ENCODE measurements around the gene MYRF.

The MYRF gene

DNA sequence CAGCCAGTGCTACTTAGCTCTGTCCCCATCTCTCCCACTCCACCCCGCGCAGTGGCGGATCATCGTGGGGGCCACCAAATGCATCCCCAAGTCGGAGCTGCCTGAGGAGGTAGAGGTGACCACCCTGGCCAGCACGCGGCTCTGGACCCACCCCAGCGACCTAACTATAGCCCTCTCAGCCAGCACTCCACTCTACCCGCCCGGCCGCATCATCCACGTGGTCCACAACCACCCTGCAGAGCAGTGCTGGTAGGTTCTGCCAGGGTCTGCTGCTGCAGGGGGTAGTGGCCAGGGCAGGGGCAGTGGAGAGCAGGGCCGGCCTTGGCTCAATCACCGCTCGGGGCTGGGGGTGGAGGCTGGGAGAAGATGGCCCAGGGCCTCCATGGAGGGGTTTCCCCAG is 13.0 kb upstream of the MYRF start:
- TF ChIP-seq CTCF (conservative IDR thresholded peaks at IDR 0.05): no peak
- TF ChIP-seq ZFX (IDR thresholded peaks at IDR 0.05): no peak
- no peak overlapping the region for H3K27ac ChIP-seq

DNA sequence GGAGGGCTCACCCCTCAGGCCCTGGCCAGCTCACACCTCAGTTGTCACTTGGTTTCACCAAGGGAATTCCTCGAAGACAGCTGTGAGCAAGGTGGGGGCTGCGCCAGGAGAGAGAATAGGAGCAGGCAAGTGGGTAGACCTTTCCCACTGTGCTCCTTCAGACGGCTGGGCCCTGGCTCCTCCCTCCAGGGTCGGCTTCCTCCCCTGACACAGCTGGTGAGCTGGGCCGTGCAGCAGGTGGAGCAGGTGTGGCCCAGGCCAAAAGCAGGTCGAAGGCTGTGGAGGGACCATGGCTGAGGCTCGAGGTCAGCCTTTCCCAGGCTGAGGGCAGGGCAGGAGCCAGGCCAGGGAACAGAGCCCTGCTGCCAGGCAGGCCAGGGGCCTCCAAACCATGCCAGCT is 12.5 kb upstream of the MYRF start:
- no peak overlapping the region for H3K27ac ChIP-seq
- TF ChIP-seq CTCF (conservative IDR thresholded peaks at IDR 0.05): no peak

DNA sequence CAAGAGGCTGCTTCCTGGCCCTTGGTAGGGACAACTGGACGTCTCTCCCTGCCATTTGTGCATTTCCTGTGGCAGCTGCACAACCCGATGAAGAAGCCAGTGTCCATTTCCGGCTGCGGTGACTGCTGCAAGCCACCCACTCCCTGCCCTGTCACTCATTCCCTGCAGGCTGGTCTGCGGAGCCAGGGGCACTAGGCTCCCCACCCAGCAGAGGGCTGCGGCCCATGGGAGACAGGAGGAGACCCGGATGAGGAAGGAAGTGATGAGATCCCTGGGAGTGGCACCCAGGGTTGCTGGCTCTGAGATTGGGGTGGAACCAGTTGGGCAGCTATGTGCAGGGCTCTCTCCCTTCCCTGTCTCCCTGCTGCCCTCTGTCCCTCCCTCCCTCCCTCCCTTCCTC is 10.0 kb upstream of the MYRF start:
- TF ChIP-seq ZFX (IDR thresholded peaks at IDR 0.05) (no peak), CTCF (conservative IDR thresholded peaks at IDR 0.05) (no peak)
- H3K27ac ChIP-seq: peak overlapping the region; percentile 23

DNA sequence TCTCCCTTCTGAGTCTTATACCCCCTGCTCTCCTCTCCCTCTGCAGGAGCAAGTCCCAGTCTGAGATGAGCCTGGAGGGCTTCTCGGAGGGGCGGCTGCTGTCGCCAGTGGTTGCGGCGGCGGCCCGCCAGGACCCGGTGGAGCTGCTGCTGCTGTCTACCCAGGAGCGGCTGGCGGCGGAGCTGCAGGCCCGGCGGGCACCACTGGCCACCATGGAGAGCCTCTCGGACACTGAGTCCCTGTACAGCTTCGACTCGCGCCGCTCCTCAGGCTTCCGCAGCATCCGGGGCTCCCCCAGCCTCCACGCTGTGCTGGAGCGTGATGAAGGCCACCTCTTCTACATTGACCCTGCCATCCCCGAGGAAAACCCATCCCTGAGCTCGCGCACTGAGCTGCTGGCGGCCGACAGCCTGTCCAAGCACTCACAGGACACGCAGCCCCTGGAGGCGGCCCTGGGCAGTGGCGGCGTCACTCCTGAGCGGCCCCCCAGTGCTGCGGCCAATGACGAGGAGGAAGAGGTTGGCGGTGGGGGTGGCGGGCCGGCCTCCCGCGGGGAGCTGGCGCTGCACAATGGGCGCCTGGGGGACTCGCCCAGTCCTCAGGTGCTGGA is 8.8 kb upstream of the MYRF start:
- no peak overlapping the region for H3K27ac ChIP-seq
- TF ChIP-seq ZFX (IDR thresholded peaks at IDR 0.05) (no peak), CTCF (conservative IDR thresholded peaks at IDR 0.05) (no peak)

- TF ChIP-seq CTCF (conservative IDR thresholded peaks at IDR 0.05) (no peak), ZFX (IDR thresholded peaks at IDR 0.05) (no peak)
- H3K27ac ChIP-seq: no peak overlapping the region
Observed at GRCh38 chr11:61744181-61744580, 8.3 kb upstream of the MYRF start.

DNA sequence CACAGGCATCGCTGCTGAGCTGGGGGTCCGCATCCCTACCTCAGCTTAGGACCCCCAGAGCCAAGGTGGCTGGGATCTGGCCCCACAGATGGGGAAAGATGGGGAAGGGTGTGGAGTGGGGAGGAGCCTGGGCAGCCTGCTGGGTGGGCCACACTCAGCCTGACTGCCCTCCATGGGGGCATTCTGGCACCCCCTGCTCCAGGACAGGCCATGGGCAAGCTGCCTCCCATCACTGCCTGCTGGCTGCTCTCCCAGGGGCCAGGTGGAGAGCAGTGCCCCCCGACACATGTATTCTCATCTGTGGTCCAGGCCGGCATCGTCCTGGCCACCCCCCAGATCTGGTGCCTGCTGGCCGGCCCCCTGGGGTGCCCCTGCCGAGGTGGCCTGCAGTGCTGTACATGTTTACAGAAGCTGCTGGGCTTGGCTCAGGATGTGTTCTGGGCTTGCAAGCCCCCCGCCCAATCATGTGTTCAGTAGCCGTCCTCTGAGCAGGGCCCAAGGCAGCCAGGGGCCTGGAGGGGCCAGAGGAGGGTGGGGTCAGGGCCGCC is 7.8 kb upstream of the MYRF start:
- no peak overlapping the region for H3K27ac ChIP-seq
- TF ChIP-seq CTCF (conservative IDR thresholded peaks at IDR 0.05) (no peak), ZFX (IDR thresholded peaks at IDR 0.05) (no peak)

DNA sequence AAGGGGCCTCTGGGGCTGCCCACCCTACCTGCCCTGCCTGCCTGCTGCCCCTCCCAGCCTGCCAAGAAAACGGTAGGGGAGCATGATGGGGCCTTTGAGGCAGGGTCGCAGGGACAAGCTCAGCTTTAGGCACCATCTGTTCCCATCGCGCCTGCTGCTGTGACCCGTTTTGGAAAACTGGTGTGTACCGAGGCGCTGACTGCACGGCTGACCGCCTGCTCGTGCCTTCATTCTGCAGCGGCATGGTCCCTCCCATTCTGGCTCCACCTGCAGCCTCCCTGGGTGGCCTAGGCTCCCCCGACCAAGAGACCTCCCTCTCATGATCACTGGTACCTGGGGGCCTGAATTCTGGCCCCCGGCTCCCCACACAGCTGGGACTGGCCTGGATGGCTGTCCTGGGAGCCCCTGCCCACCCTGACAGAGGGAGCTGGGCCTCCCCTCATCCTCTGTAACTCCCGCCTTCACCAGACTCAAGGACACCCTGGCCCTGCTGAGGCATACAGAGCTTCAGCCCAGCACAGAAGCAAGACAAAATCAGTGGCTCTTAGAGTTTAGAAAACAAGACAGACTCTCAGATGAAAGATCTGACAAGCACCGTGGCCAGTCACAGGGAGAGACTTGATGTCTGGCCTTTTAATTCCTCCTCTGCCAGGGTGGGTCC is 6.5 kb upstream of the MYRF start:
- H3K27ac ChIP-seq: no peak overlapping the region
- TF ChIP-seq ZFX (IDR thresholded peaks at IDR 0.05) (no peak), CTCF (conservative IDR thresholded peaks at IDR 0.05) (no peak)

Measured in C4-2B (cell line).